PC-3 (cell line): Measurements from ENCODE around the gene YARS2.

Experiments
- EZH2 ChIP-seq: fragments of 300-600 bp; sonication (generic); IDR thresholded peaks from one replicate; pipeline ENCODE4 v1.6.1; 2017; ENCODE audit warnings: antibody characterized with exemption, mild to moderate bottlenecking, low read length; ENCODE audit not compliant: unreplicated experiment
- EZH2phosphoT487 ChIP-seq: fragments of 300-600 bp; sonication (generic); IDR thresholded peaks from 2 replicates; pipeline ENCODE4 v1.6.1; 2018; ENCODE audit warnings: mild to moderate bottlenecking, antibody characterized with exemption, low read length, borderline replicate concordance
- TF ChIP-seq, protein P1 (sequence below): fragments of 300-600 bp; sonication (generic); conservative IDR thresholded peaks from 2 replicates; pipeline ENCODE4 v1.5.1; 2017; ENCODE audit warnings: antibody characterized with exemption, low read depth, mild to moderate bottlenecking, low read length

DNA sequence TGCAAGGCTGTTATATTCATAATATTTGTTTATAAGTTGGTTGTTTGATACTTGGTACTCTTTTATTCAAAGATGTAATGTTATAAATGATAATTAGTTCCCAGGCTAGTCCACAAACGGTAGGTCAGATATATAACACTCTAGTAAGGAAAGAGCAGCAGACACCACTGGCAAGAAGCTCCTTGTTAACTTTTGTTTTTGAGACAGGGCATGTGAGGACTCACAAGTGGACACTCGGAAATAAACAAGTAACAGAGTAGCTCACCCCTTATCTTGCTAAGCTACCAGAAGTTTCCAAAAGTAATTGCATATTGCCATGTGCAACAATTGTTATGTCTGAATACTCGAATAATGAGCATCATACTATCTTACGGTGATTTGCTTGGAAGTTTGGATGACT is 38.6 kb upstream of the YARS2 start:
- TF ChIP-seq, protein P1, sequence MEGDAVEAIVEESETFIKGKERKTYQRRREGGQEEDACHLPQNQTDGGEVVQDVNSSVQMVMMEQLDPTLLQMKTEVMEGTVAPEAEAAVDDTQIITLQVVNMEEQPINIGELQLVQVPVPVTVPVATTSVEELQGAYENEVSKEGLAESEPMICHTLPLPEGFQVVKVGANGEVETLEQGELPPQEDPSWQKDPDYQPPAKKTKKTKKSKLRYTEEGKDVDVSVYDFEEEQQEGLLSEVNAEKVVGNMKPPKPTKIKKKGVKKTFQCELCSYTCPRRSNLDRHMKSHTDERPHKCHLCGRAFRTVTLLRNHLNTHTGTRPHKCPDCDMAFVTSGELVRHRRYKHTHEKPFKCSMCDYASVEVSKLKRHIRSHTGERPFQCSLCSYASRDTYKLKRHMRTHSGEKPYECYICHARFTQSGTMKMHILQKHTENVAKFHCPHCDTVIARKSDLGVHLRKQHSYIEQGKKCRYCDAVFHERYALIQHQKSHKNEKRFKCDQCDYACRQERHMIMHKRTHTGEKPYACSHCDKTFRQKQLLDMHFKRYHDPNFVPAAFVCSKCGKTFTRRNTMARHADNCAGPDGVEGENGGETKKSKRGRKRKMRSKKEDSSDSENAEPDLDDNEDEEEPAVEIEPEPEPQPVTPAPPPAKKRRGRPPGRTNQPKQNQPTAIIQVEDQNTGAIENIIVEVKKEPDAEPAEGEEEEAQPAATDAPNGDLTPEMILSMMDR = no peak
- TF ChIP-seq EZH2 = no peak
- TF ChIP-seq EZH2phosphoT487 = no peak
